OCI-LY7 (cell line): ENCODE measurements around the gene FAM32A.

ENCODE experiments used
- EZH2phosphoT487 ChIP-seq: fragments of 200-600 bp; sonication (generic); IDR thresholded peaks from 2 replicates; pipeline ENCODE4 v1.6.1; 2018; ENCODE audit warnings: low read depth, borderline replicate concordance, mild to moderate bottlenecking, mixed run types, antibody characterized with exemption, low read length, moderate library complexity, mixed read lengths
- TF ChIP-seq, protein P1 (sequence below): fragments of 200-600 bp; sonication (generic); conservative IDR thresholded peaks from 2 replicates; pipeline ENCODE4 v1.5.1; 2014; ENCODE audit warnings: mild to moderate bottlenecking, antibody characterized with exemption, low read length, moderate library complexity, mixed read lengths

DNA sequence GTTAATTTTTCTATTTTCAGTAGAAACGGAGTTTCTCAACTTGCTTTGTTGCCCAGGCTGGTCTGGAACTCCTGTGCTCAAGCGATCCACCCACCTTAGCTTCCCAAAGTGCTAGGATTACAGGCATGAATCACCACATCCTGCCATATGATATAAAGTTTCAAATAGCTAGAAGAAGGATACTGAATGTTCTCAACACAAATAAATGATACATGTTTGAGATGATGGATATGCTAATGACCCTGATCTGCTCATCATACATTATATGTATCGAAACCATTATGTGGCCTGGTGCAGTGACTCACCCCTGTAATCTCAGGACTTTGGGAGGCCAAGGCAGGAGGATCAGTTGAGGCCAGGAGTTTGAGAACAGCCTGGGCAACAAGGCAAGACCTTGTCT lies 23.4 kb upstream of the FAM32A start:
- TF ChIP-seq, protein P1, sequence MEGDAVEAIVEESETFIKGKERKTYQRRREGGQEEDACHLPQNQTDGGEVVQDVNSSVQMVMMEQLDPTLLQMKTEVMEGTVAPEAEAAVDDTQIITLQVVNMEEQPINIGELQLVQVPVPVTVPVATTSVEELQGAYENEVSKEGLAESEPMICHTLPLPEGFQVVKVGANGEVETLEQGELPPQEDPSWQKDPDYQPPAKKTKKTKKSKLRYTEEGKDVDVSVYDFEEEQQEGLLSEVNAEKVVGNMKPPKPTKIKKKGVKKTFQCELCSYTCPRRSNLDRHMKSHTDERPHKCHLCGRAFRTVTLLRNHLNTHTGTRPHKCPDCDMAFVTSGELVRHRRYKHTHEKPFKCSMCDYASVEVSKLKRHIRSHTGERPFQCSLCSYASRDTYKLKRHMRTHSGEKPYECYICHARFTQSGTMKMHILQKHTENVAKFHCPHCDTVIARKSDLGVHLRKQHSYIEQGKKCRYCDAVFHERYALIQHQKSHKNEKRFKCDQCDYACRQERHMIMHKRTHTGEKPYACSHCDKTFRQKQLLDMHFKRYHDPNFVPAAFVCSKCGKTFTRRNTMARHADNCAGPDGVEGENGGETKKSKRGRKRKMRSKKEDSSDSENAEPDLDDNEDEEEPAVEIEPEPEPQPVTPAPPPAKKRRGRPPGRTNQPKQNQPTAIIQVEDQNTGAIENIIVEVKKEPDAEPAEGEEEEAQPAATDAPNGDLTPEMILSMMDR, result no peak
- no peak for TF ChIP-seq EZH2phosphoT487
